Measurements from ENCODE around the gene MEGF11.

DNA sequence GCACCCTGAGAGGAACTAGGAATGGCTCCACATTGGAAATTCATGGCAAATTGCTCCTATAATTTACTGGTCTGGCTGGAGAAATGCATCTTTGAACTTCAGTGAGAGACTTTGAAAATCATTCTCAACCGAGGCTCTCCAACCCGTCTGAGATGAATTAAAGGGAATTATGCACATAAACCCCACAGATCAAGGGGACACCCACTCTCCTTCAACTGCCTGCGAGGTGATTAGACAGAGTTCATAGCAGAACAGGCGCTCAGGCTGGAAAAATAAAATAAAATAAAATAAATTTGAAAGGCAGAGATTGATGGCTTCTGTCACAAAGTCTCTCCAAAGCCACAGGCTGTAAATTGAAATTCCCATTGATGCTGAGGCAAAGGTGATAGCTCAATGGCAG is 37.7 kb downstream of the MEGF11 start:
- TF ChIP-seq, protein P1, sequence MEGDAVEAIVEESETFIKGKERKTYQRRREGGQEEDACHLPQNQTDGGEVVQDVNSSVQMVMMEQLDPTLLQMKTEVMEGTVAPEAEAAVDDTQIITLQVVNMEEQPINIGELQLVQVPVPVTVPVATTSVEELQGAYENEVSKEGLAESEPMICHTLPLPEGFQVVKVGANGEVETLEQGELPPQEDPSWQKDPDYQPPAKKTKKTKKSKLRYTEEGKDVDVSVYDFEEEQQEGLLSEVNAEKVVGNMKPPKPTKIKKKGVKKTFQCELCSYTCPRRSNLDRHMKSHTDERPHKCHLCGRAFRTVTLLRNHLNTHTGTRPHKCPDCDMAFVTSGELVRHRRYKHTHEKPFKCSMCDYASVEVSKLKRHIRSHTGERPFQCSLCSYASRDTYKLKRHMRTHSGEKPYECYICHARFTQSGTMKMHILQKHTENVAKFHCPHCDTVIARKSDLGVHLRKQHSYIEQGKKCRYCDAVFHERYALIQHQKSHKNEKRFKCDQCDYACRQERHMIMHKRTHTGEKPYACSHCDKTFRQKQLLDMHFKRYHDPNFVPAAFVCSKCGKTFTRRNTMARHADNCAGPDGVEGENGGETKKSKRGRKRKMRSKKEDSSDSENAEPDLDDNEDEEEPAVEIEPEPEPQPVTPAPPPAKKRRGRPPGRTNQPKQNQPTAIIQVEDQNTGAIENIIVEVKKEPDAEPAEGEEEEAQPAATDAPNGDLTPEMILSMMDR (IDR thresholded peaks at IDR 0.05) = no peak
- no peak for TF ChIP-seq EZH2 (IDR thresholded peaks at IDR 0.05)
- TF ChIP-seq EZH2phosphoT487 (IDR thresholded peaks at IDR 0.05) = no peak

Data from neural progenitor cell (in vitro differentiated cells).